Measurements from ENCODE around the gene NOS1.

GRCh38 chr12:117390866-117391265 lies 29.4 kb upstream of the NOS1 start:
- no peak for TF ChIP-seq CTCF (IDR thresholded peaks at IDR 0.05)
- TF ChIP-seq POLR2A (IDR thresholded peaks at IDR 0.05) = no peak
- TF ChIP-seq POLR2AphosphoS5 (IDR thresholded peaks at IDR 0.05; ENCODE audit: insufficient read depth in 1 of 2, low read depth in 1 of 2) = no peak
